HG02870 (cell line): ENCODE measurements around the gene OTUB2.

ENCODE experiments used
- ATAC-seq: cut with Tn5 transposase; IDR thresholded peaks from one replicate; pipeline ENCODE4 v1.9.1; 2021; ENCODE audit warnings: mild to moderate bottlenecking, moderate library complexity; ENCODE audit not compliant: unreplicated experiment

The OTUB2 gene

GRCh38 chr14:94038921-94039629, 12.9 kb downstream of the OTUB2 start:
- no peak for ATAC-seq

GRCh38 chr14:94040247-94040646, 14.1 kb downstream of the OTUB2 start:
- no peak for ATAC-seq

GRCh38 chr14:94040796-94041195, 14.7 kb downstream of the OTUB2 start:
- ATAC-seq: no peak

- ATAC-seq: no peak
These were observed 15.6 kb downstream of the OTUB2 start for GRCh38 chr14:94041551-94042346.

GRCh38 chr14:94042433-94043091, 16.4 kb downstream of the OTUB2 start:
- no peak for ATAC-seq

GRCh38 chr14:94043111-94043755, 17.1 kb downstream of the OTUB2 start:
- no peak for ATAC-seq

GRCh38 chr14:94043756-94044475, 17.8 kb downstream of the OTUB2 start:
- no peak for ATAC-seq

- ATAC-seq: no peak
These were observed 18.4 kb downstream of the OTUB2 start for GRCh38 chr14:94044476-94045091.

- no peak for ATAC-seq
These were observed 19.0 kb downstream of the OTUB2 start for GRCh38 chr14:94045101-94045500.

GRCh38 chr14:94045563-94046345, 19.6 kb downstream of the OTUB2 start:
- ATAC-seq: no peak

- no peak for ATAC-seq
These were observed 20.6 kb downstream of the OTUB2 start for GRCh38 chr14:94046696-94047250.

GRCh38 chr14:94047581-94047980, 21.4 kb downstream of the OTUB2 start:
- no peak for ATAC-seq

- ATAC-seq: no peak
These were observed 22.8 kb downstream of the OTUB2 start for GRCh38 chr14:94048691-94049624.

GRCh38 chr14:94049625-94050023, 23.5 kb downstream of the OTUB2 start:
- ATAC-seq: no peak

- no peak for ATAC-seq
These were observed 24.2 kb downstream of the OTUB2 start for GRCh38 chr14:94050231-94050880.

GRCh38 chr14:94051115-94051514, 25.0 kb downstream of the OTUB2 start:
- no peak for ATAC-seq

- no peak for ATAC-seq
These were observed 25.6 kb downstream of the OTUB2 start for GRCh38 chr14:94051779-94052178.

GRCh38 chr14:94052199-94052598, 26.1 kb downstream of the OTUB2 start:
- ATAC-seq: no peak
